CD14-positive monocyte (primary cell): ENCODE measurements around the gene SLC24A4. TPM values are rescaled to one million over a fixed set of nuclear protein-coding genes. Genes with fewer than 3 reads are reported as not detected.

ENCODE experiments used
- DNase-seq, 3 donors: peaks; one replicate each; pipeline ENCODE4 v3.0.0-alpha.2; 2011 to 2022
- H2AFZ ChIP-seq: 2 replicates; pipeline ENCODE4 v1.6.0; 2012; ENCODE audit warnings: mild to moderate bottlenecking, low read depth, low read length, inconsistent platforms; ENCODE audit not compliant: insufficient read depth, poor library complexity, severe bottlenecking
- H3K27ac ChIP-seq, 2 donors: 1 replicate in 1 of 2; 2 replicates in 1 of 2; pipeline ENCODE4 v1.5.1; 2012 to 2013; ENCODE audit warnings: low read length in 2 of 2, control low read depth in 1 of 2, inconsistent platforms in 1 of 2, low read depth in 1 of 2, mild to moderate bottlenecking in 1 of 2
- H3K27me3 ChIP-seq, 2 donors: one replicate each; pipeline versions ENCODE4 v1.6.0 to v1.6.1; 2011 to 2013; ENCODE audit warnings: low read length in 2 of 2; ENCODE audit not compliant: control insufficient read depth in 2 of 2, insufficient read depth in 2 of 2
- H3K36me3 ChIP-seq, 2 donors: replicated peaks in 1 of 2; 1 replicate in 1 of 2; 2 replicates in 1 of 2; pipeline versions ENCODE4 v1.5.1 to v1.6.1; 2012 to 2013; ENCODE audit warnings: low read length in 2 of 2, control low read depth in 1 of 2, inconsistent platforms in 1 of 2, mild to moderate bottlenecking in 1 of 2; ENCODE audit not compliant: insufficient read depth in 2 of 2, control insufficient read depth in 1 of 2
- H3K4me1 ChIP-seq, 2 donors: 1 replicate in 1 of 2; 2 replicates in 1 of 2; pipeline versions ENCODE4 v1.5.1 to v1.6.1; 2012 to 2013; ENCODE audit warnings: low read length in 2 of 2, control low read depth in 1 of 2, inconsistent platforms in 1 of 2, mild to moderate bottlenecking in 1 of 2, moderate library complexity in 1 of 2; ENCODE audit not compliant: insufficient read depth in 2 of 2, control insufficient read depth in 1 of 2
- H3K4me2 ChIP-seq: replicated peaks from 2 replicates; pipeline ENCODE3; 2012; ENCODE audit warnings: low read length, moderate library complexity, mild to moderate bottlenecking; ENCODE audit not compliant: poor library complexity, severe bottlenecking; ENCODE audit errors: extremely low read depth
- H3K4me3 ChIP-seq, 3 experiments: fragments of 200-600 bp in 1 of 3; sonication (generic) in 1 of 3; replicated peaks in 1 of 3; 1 replicate in 2 of 3; 2 replicates in 1 of 3; pipeline ENCODE4 v1.5.1; 2011 to 2013; ENCODE audit warnings: low read length in 3 of 3, mild to moderate bottlenecking in 3 of 3, control low read depth in 2 of 3, low read depth in 2 of 3, inconsistent platforms in 1 of 3, moderate library complexity in 1 of 3
- H3K79me2 ChIP-seq: 2 replicates; pipeline ENCODE4 v1.6.0; 2012; ENCODE audit warnings: mild to moderate bottlenecking, control low read depth, inconsistent platforms, low read length, moderate library complexity; ENCODE audit not compliant: insufficient read depth
- H3K9ac ChIP-seq: 2 replicates; pipeline ENCODE4 v1.6.0; 2017; ENCODE audit warnings: low read length, mild to moderate bottlenecking; ENCODE audit not compliant: insufficient read depth, poor library complexity, severe bottlenecking
- H3K9me3 ChIP-seq, 2 donors: replicated peaks in 1 of 2; 1 replicate in 1 of 2; 2 replicates in 1 of 2; pipeline versions ENCODE4 v1.5.1 to v1.6.1; 2012 to 2013; ENCODE audit warnings: low read length in 2 of 2, control low read depth in 1 of 2; ENCODE audit not compliant: control insufficient read depth in 1 of 2, insufficient read depth in 1 of 2
- H4K20me1 ChIP-seq: 2 replicates; pipeline ENCODE4 v1.6.0; 2012; ENCODE audit warnings: mild to moderate bottlenecking, low read length, control low read depth, moderate library complexity; ENCODE audit not compliant: insufficient read depth
- H3K27ac Mint-ChIP-seq, 7 donors: one replicate each; pipeline ENCODE4 v1.8.0; 2020; ENCODE audit warnings: mild to moderate bottlenecking in 7 of 7, mixed read lengths in 7 of 7, moderate library complexity in 6 of 7, inconsistent platforms in 2 of 7
- H3K27me3 Mint-ChIP-seq, 3 donors: one replicate each; pipeline ENCODE4 v1.8.0; 2021 to 2022; ENCODE audit warnings: low read depth in 3 of 3, mild to moderate bottlenecking in 3 of 3, mixed read lengths in 3 of 3, moderate library complexity in 3 of 3, inconsistent platforms in 1 of 3
- H3K36me3 Mint-ChIP-seq, 2 donors: one replicate each; pipeline ENCODE4 v1.8.0; 2020; ENCODE audit warnings: mixed read lengths in 2 of 2, inconsistent platforms in 1 of 2, mild to moderate bottlenecking in 1 of 2
- H3K4me1 Mint-ChIP-seq: one replicate; pipeline ENCODE4 v1.8.0; 2020; ENCODE audit warnings: mild to moderate bottlenecking, mixed read lengths
- H3K4me3 Mint-ChIP-seq, 2 donors: one replicate each; pipeline ENCODE4 v1.8.0; 2020; ENCODE audit warnings: mild to moderate bottlenecking in 2 of 2, mixed read lengths in 2 of 2, moderate library complexity in 1 of 2
- H3K9me3 Mint-ChIP-seq, 7 donors: one replicate each; pipeline ENCODE4 v1.8.0; 2020 to 2022; ENCODE audit warnings: mixed read lengths in 7 of 7, mild to moderate bottlenecking in 6 of 7, moderate library complexity in 6 of 7, inconsistent platforms in 2 of 7
- WGBS: methylation state at CpG from one replicate; pipeline ENCODE4 v1.1.5; 2013; ENCODE audit warnings: missing lambda C conversion rate; ENCODE audit not compliant: insufficient coverage; 5-methylcytosine and 5-hydroxymethylcytosine counted together
- intact Hi-C, 2 donors: fragments of 100-400 bp; cut with micrococcal nuclease; formaldehyde crosslinking; loops; one replicate each; pipeline versions ENCODE4 v1.15.0 to v1.15.1; 2023
- polyA plus RNA-seq, 3 donors: library from polyadenylated mRNA; depleted of rRNA in 1 of 3; unstranded in 2 of 3; stranded (reverse) in 1 of 3; fragments of 300-500 nt in 2 of 3; fragments of >200 nt in 1 of 3; fragmentation: Illumina TruSeq in 2 of 3; gene quantifications; 1 replicate in 2 of 3; 2 replicates in 1 of 3; pipeline ENCODE4 v1.2.3, GENCODE V29; 2012 to 2021
- TF ChIP-seq, protein P1 (sequence below): fragments of 200-600 bp; IDR thresholded peaks from one replicate; pipeline ENCODE4 v1.8.0; 2022; ENCODE audit warnings: antibody characterized with exemption, mild to moderate bottlenecking

Gene SLC24A4
- polyA plus RNA-seq, 3 donors, result 20.0 to 41.9 (median 26.5) TPM

DNA sequence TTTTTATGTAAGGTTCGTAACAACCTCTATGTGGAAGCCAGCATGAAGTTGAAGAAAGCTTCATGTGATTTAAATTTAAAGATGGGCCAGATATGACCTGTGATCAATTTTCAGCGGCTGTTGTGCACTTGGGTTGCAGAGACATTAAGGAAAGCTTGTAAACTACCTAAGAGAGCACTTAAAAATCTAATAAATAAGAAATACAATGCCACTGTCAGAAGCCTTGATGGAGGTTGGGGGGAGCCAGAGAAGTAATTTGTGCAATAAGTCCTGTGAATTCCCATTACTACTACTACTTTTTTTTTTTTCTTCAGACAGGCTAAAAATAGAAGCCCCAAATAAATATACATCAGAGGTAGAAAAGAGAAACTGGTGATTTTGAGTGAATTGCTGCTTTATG is 30.3 kb upstream of the SLC24A4 start:
- TF ChIP-seq, protein P1, sequence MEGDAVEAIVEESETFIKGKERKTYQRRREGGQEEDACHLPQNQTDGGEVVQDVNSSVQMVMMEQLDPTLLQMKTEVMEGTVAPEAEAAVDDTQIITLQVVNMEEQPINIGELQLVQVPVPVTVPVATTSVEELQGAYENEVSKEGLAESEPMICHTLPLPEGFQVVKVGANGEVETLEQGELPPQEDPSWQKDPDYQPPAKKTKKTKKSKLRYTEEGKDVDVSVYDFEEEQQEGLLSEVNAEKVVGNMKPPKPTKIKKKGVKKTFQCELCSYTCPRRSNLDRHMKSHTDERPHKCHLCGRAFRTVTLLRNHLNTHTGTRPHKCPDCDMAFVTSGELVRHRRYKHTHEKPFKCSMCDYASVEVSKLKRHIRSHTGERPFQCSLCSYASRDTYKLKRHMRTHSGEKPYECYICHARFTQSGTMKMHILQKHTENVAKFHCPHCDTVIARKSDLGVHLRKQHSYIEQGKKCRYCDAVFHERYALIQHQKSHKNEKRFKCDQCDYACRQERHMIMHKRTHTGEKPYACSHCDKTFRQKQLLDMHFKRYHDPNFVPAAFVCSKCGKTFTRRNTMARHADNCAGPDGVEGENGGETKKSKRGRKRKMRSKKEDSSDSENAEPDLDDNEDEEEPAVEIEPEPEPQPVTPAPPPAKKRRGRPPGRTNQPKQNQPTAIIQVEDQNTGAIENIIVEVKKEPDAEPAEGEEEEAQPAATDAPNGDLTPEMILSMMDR, result no peak
- H4K20me1 ChIP-seq, result no peaks in the 10 kb centered on the region
- intact Hi-C loops, result no loop called here
- no peak overlapping the region for H3K27ac ChIP-seq
- H3K27me3 ChIP-seq, result peaks cover 13 to 31% of the 10 kb centered on the region in 2 donors
- no peaks in the 10 kb centered on the region for H3K9me3 ChIP-seq
- H3K4me3 ChIP-seq, result no peak overlapping the region
- no peaks in the 10 kb centered on the region for H3K36me3 Mint-ChIP-seq
- no peak overlapping the region for H3K4me2 ChIP-seq
- DNase-seq, result no peak
- H3K4me1 ChIP-seq, result no peaks in the 10 kb centered on the region
- H2AFZ ChIP-seq, result no peak overlapping the region
- peaks cover 33 to 41% (median 35%) of the 10 kb centered on the region in 3 donors for H3K27me3 Mint-ChIP-seq
- peaks cover 0 to 2% (median 0%) of the 10 kb centered on the region in 7 donors for H3K9me3 Mint-ChIP-seq
- H3K9ac ChIP-seq, result no peak overlapping the region
- H3K79me2 ChIP-seq, result no peaks in the 10 kb centered on the region
- peaks cover under 1% of the 10 kb centered on the region for H3K4me1 Mint-ChIP-seq
- WGBS, result no CpG with 5 or more reads among the region's 2 CpGs
- no peak overlapping the region for H3K27ac Mint-ChIP-seq
- H3K36me3 ChIP-seq, result no peaks in the 10 kb centered on the region
- H3K4me3 Mint-ChIP-seq, result no peak overlapping the region

DNA sequence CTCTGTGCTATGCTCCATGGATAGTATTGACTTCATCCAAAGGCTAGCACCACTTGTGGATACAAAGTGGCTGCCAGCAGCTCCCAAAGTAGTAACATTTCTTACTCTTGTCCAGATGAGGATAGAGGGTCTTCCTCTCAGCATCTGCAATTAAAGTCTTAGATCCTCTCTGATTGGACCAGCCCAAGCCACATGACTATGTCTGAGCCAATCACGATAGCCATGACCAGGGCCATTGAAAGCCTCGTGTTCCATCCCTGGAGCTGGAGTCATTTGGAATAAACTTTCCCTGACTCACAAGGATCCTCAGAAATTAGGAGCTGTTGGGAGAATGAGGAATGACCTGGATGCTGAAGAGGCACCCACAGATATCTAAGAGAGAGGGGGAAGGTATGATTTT is 28.5 kb upstream of the SLC24A4 start:
- H3K79me2 ChIP-seq, result no peaks in the 10 kb centered on the region

More for the DNA sequence above, 28.5 kb upstream of the SLC24A4 start:
- Histone ChIP-seq H2AFZ (no peak overlapping the region), H3K27me3 (peaks cover 10 to 19% of the 10 kb centered on the region in 2 donors), H3K4me2 (no peak overlapping the region), H3K4me1 (no peaks in the 10 kb centered on the region), H4K20me1 (no peaks in the 10 kb centered on the region), H3K27ac (no peak overlapping the region), H3K4me3 (no peak overlapping the region), H3K9me3 (no peaks in the 10 kb centered on the region), H3K9ac (no peak overlapping the region), H3K36me3 (no peaks in the 10 kb centered on the region)
- Mint-ChIP-seq H3K9me3 (peaks cover 0 to 2% (median 0%) of the 10 kb centered on the region in 7 donors), H3K27ac (peak overlapping the region in 1 of 7 donors; percentile 55), H3K4me1 (peaks cover 2% of the 10 kb centered on the region), H3K27me3 (peaks cover 35 to 42% (median 36%) of the 10 kb centered on the region in 3 donors), H3K36me3 (no peaks in the 10 kb centered on the region), H3K4me3 (no peak overlapping the region)
- DNase-seq, result no peak
- WGBS, result 100% methylated on average over 1 of the region's 2 CpGs
- TF ChIP-seq, protein P1, result no peak
- intact Hi-C loops, result no loop called here
